ENCODE data around the gene KRTAP4-11.
"Not testable (repeated sequence)": the region's sequence is repeated elsewhere in the genome, so short reads cannot be mapped to it uniquely, and the experiment has no call there.

KRTAP4-11 gene

DNA sequence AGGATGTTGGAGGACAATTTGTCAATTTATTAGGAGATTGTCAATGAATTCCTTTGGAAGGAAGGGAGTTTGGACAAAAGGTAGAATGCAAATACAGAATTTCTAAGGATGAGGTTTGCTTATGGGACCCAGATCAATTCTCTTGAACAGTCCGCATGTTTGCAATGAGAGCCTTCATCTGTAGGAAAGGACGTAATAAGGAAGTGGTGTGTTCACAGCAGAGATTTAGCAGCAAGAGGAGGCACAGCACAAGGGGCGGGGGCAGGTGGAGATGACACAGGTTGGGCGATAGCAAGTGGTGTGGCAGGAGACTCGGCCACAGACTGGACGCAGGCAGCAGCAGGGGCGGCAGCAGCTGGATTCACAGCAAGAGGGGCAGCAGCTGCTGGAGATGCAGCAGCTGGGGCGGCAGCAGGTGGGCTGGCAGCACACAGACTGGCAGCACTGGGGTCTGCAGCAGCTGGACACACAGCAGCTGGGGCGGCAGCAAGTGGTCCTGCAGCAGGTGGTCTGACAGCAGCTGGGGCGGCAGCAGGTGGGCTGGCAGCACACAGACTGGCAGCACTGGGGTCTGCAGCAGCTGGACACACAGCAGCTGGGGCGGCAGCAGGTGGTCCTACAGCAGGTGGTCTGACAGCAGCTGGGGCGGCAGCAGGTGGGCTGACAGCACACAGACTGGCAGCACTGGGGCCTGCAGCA is 5.3 kb upstream of the KRTAP4-11 start:
- DNase-seq = not testable (repeated sequence)

DNA sequence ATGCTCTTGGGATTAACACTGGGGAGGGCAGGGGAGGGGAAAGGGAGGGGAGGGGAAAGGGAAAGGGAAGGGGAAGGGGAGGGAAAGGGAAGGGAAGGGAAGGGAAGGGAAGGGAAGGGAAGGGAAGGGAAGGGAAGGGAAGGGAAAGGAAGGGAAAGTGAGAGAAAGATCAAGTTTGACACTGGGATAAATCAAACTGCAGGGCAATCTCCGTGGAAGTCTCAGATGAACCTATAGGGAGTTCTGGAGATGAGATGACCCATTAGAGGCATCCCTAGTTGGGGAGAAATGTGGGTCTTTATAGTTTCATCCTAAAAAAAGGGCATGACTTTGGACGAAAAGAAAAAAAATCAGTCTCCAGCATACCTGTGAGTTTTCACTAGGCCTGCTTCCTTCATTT is 3.6 kb upstream of the KRTAP4-11 start:
- DNase-seq = no peak

DNA sequence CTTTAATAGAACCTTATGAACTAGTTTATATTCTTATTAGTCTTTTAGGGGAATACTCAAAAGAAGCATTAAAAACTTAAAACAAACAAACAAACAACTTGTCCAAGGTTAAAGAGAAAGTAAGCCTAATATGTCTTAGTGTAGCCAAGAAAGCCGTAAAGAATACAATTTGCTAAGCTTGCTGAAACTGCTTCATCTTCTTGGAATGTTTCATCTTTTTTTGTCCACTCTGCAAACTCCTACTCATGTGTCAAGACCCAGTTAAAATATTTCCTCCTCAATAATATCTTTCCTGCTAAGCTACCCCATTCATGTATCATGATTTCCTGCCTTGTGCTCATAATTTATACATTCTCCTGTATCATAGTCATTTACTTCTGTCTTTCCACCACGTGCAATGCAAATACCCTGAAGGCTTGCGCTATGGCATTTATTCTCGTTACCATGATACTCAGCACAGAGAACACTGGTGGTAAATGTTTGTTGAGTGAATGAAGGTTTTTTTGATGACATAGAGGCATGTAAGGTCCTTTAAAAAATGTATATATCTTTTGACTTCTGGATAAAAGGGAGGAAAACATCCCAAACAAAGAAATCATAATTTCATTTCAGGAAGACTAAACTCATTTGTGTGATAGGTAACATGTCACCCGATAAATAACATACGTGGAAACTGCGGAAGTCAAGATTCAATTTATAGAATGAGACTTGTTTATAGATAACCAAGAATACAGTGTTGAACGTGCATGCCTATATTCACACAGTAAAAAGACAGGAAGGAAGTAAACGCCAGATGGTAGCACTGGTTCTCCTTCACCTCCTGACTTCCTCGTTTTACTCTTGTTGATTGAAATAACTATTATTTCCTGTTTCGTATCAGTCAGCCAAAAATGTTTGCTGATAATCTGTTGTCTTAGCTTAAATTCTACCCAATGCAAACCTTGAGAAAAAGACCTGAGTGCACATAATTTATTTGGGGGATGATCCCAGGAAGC is 1.8 kb upstream of the KRTAP4-11 start:
- DNase-seq = peak; percentile 10

DNA sequence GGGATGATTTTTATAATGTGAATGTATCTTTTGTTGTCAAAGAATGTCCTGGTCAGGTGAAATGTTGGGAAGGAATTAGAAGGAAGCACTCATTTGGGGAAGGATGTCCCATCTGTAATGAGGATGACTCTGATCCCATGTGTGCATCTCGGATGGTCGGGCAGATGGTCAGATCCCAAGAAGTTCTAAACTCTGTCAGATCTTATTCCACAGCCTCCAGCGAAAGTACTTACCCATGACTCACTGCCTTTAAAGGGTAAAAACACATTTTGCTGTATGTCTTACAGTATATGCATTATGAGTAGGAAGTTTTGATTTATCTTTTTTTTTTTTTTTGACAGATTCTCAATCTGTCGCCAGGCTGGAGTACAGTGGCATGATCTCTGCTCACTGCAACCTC is 548 bp upstream of the KRTAP4-11 start:
- no peak for DNase-seq

DNA sequence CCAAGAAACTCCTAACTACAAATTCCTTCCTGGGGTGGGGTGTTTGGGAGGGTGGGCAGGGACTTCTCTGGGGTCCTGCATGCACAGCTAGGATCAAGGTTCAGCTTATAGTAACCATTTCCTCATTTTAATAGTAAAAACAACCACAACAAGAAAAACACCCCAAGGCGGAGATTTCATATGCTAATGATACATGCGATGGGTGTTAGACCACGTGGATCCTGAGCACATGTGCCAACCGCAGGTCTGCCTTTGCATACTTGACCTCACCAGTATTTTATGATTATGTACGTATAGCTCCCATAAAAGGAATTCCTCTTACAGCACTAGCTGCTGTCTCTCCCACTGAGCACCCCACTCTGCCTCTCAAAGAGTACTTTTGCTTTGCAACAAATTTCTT is 1.9 kb downstream of the KRTAP4-11 start:
- DNase-seq = no peak

DNA sequence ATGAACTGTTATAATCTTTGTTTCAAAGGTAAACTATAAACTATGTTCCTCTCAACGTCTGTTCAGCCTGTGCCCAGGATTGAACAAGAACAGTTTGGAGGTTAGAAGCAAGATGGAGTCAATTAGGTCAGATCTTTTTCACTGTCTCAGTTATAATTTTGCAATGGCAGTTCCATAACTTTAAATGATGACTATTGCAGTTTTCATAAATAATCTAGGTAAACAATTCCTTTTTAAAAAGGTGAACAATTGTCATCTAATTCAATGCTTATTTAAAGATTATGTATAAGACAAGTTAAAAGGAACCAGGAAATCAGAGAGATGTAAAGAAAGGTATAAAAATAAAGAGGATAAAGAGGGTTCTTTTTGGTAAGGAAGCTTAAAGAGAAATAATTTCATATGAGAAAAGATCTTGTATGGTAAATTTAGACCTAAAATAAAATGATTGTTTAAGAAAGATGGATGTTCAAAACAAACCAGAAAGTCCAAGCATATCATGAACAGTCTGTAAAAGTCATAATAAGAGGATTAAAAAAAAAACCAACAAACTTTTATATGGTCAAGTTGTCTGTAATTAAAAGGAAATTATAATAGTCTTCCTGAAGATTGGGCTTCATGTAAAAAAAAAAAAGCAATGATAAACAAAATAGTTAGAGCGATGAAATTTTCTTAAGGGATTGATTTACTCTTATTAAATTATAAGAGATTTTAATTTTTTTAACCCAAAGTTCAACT is 6.9 kb downstream of the KRTAP4-11 start:
- DNase-seq = no peak

DNA sequence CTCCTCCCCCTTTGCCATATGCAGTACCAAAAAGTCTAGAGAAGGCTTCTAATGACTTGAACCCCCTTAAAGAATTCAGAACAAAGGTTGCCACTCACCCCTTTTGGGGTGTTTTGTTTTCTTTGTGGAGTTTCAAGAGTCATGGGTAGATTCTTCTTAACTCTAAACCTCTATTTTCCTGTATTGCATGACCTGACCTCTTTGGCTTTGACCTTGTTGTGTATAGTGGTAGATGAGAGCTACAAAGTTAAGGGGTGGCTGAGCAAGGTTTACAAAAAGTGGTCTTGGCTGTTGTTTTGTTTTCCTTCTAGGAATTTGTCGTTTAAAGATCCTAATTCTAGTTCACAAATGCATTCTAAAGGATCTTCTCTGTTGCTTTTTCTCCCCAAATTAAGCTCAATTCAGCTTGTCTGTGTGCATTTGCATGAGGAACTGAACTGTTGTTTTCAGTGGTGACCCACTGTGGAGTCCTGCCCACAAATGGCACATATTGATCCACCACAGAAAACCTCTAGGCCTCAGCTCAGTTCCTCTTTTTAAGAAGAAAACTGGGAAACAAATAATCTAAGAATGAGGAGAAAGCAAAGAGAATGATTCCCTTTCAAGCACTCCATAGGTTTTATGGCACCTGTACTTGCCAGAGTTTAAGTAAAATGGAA is 9.3 kb downstream of the KRTAP4-11 start:
- not testable (repeated sequence) for DNase-seq

DNA sequence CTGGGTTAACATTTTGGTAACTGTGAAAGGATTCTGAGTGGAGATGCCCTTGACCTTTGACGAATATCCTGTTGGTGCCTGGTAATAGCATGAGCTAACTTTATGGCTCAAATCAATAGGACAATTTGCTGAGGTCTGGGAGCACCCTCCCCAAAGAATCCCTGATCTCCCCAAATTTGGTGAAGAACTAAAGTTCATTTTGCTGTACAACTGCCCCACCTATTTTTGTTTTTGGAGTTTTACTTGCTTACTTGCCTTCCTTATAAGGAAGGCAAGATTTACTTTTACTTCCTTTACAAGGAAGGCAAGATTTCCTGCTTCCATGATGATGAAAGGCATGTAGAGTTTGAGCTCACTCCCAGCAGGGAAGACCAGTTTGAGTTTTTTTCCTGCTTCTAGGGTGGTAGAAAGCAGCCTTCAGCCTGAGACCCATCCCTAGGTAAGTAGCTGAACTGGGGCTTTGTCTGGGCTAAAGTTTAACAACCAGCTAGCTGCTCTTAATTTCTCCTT is 10.2 kb downstream of the KRTAP4-11 start:
- no peak for DNase-seq

DNA sequence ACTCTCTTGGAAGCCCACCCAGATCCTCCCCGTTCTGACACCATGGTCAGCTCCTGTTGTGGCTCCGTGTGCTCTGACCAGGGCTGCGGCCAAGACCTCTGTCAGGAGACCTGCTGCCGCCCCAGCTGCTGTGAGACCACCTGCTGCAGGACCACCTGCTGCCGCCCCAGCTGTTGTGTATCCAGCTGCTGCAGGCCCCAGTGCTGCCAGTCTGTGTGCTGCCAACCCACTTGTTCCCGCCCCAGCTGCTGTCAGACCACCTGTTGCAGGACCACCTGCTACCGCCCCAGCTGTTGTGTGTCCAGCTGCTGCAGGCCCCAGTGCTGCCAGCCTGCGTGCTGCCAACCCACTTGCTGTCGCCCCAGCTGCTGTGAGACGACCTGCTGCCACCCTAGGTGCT is 12.8 kb downstream of the KRTAP4-11 start, which contains the start of gene KRTAP4-9:
TSS of gene KRTAP4-9 (plus strand) at position 43 of the 400 bp plus-strand sequence. CDS start at position 43, 0 bp downstream.
- not testable (repeated sequence) for DNase-seq

DNA sequence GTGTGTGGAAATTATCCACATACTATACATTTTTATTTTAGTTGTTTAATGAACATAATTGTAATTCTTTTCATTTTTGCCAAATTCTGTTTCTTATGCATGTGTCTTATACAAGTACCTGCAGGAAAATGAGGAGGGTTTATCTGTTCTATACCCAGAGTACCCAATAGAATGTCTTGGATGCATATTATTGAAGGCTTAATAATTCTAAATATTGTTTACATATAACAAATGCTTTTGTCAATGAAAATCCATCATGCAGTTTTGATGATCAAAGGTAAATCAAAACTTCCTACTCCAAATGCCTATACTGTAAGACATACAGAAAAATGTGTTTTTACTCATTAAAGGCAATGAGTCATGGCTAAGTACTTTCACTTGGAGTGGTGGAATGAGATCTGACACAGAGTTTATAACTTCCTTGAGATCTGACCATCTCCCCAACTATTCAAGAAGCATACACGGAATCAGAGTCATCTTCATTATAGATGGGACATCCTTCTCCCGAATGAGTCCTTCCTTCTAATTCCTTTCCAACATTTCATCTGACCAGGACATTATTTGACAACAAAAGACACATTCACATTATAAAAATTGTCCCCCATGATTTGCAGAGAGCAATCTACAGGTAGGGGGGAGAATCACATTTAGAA is 13.7 kb downstream of the KRTAP4-11 start:
- not testable (repeated sequence) for DNase-seq

DNA sequence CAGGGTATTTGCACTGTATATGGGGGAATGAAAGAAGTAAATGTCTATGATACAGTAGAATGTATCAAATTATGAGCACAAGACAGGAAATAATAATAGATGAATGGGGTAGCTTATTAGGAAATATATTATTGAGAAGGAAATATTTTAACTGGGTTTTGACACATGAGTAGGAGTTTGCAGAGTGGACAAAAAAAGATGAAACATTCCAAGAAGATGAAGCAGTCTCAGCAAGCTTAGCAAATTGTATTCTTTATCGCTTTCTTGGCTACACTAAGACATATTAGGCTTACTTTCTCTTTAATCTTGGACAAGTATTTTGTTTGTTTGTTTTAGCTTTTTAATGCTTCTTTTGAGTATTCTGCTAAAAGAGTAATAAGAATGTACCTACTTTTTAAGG is 14.3 kb downstream of the KRTAP4-11 start:
- DNase-seq = no peak

DNA sequence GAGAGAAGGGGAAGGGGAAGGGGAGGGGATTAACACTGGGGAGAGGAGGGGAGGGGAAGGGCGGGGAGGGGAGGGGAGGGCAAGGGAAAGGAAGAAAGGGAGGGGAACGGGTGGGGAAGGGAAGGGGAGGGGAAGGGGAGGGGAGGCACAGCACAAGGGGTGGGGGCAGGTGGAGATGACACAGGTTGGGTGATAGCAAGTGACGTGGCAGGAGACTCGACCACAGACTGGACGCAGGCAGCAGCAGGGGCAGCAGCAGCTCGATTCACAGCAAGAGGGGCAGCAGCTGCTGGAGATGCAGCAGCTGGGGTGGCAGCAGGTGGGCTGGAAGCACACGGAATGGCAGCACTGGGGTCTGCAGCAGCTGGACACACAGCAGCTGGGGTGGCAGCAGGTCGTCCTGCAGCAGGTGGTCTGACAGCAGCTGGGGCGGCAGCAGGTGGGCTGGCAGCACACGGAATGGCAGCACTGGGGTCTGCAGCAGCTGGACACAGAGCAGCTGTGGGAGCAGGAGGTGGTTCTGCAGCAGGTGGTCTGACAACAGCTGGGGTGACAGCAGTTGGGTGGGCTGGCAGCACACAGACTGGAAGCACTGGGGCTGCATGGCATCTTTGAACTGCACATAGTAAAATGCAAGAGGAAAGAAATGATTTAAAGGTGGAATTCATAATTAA is 16.4 kb downstream of the KRTAP4-11 start, which contains the start of gene KRTAP4-16:
TSS of gene KRTAP4-16 (minus strand) at position 624 of the 674 bp plus-strand sequence. CDS start at position 624, 0 bp downstream.
- no peak for DNase-seq

DNA sequence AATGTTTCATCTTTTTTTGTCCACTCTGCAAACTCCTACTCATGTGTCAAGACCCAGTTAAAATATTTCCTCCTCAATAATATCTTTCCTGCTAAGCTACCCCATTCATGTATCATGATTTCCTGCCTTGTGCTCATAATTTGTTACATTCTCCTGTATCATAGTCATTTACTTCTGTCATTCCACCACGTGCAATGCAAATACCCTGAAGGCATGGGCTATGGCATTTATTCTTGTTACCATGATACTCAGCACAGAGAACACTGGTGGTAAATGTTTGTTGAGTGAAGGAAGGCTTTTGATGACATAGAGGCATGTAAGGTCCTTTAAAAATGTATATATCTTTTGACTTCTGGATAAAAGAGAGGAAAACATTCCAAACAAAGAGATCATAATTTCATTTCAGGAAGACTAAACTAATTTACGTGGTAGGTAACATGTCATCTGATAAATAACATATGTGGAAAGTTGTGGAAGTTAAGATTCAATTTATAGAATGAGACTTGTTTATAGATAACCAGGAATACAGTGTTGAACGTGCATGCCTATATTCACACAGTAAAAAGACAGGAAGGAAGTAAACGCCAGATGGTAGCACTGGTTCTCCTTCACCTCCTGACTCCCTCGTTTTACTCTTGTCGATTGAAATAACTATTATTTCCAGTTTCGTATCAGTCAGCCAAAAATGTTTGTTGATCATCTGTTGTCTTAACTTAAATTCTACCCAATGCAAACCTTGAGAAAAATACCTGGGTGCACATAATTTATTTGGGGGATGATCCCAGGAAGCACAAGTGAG is 18.3 kb downstream of the KRTAP4-11 start:
- not testable (repeated sequence) for DNase-seq

DNA sequence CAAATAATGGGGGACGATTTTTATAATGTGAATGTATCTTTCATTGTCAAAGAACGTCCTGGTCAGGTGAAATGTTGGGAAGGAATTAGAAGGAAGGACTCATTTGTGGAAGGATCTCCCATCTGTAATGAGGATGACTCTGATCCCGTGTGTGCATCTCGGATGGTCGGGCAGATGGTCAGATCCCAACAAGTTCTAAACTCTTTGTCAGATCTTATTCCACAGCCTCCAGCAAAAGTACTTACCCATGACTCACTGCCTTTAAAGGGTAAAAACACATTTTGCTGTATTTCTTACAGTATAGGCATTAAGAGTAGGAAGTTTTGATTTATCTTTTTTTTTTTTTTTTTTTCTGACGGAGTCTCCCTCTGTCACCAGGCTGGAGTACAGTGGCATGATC is 19.7 kb downstream of the KRTAP4-11 start:
- no peak for DNase-seq

DNA sequence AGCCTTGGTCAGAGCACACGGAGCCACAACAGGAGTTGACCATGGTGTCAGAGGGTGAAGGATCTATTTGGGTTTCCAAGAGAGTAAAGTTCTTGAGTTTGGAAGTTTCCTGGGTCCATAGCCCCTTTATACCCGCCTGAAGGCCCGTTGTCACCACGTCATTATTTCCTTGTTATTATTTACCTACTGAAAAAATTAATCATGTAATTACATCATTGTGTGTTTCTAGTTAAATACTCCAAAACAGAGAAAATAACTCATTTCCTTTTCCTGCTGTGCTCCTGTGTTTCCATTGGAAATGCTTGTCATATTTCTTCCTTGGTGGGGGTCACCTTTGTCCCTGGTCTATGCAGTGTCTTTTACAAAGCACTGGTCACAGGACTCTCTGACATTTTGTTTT is 20.1 kb downstream of the KRTAP4-11 start, which contains the start of gene KRTAP4-8:
TSS of gene KRTAP4-8 (minus strand) at position 101 of the 400 bp plus-strand sequence. CDS start at position 43, 58 bp downstream.
- DNase-seq = no peak

DNA sequence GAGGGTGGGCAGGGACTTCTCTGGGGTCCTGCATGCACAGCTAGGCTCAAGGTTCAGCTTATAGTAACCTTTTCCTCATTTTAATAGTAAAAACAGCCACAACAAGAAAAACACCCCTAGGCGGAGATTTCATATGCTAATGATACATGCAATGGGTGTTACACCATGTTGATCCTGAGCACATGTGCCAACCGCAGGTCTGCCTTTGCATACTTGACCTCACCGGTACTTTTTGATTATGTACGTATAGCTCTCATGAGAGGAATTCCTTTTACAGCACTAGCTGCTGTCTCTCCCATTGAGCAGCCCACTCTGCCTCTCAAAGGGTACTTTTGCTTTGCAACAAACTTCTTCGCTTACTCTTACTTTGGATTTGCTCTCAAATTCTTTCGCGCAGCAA is 22.1 kb downstream of the KRTAP4-11 start:
- no peak for DNase-seq

DNA sequence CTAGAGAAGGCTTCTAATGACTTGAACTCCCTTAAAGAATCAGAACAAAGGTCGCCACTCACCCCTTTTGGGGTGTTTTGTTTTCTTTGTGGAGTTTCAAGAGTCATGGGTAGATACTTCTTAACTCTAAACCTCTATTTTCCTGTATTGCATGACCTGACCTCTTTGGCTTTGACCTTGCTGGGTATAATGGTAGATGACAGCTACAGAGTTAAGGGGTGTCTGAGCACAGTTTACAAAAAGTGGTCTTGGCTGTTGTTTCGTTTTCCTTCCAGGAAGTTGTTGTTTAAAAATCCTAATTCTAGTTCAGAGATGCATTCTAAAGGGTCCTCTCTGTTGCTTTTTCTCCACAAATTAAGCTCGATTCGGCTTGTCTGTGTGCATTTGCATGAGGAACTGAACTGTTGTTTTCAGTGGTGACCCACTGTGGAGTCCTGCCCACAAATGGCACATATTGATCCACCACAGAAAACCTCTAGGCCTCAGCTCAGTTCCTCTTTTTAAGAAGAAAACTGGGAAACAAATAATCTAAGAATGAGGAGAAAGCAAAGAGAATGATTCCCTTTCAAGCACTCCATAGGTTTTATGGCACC is 29.3 kb downstream of the KRTAP4-11 start:
- not testable (repeated sequence) for DNase-seq

DNA sequence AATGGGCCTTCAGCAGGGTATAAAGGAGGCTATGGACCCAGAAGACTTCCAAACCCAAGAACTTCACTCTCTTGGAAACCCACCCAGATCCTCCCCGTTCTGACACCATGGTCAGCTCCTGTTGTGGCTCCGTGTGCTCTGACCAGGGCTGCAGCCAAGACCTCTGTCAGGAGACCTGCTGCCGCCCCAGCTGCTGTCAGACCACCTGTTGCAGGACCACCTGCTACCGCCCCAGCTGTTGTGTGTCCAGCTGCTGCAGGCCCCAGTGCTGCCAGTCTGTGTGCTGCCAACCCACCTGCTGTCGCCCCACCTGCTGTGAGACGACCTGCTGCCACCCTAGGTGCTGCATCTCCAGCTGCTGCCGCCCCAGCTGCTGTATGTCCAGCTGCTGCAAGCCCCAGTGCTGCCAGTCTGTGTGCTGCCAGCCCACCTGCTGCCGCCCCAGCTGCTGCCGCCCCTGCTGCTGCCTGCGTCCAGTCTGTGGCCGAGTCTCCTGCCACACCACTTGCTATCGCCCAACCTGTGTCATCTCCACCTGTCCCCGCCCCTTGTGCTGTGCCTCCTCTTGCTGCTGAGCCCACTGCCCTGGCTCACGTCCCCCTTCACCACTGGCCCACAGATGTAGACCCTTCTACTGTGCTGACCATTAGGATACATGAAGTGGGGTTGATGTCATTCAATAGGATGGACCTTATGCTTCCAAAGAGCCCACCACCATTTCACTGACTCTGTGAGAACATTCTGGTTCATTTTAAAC is 33.9 kb downstream of the KRTAP4-11 start, which contains the start of gene KRTAP4-7:
TSS of gene KRTAP4-7 (plus strand) at position 51 of the 757 bp plus-strand sequence. CDS start at position 108, 57 bp downstream.
- DNase-seq = not testable (repeated sequence)
